HG02642 (cell line): Measurements from ENCODE around the gene NUCB2.
A peak's percentile ranks its signal among the peaks of the same experiment; 100 is the strongest.
"Not testable (repeated sequence)": the region's sequence is repeated elsewhere in the genome, so short reads cannot be mapped to it uniquely, and the experiment has no call there.

Experiments used
- ATAC-seq: cut with Tn5 transposase; IDR thresholded peaks from one replicate; pipeline ENCODE4 v1.9.1; 2021; ENCODE audit warnings: mild to moderate bottlenecking; ENCODE audit not compliant: unreplicated experiment, poor library complexity

The NUCB2 gene

GRCh38 chr11:17276236-17277023 is at the start of gene NUCB2:
Gene NUCB2, plus strand, starts transcription at chr11:17276739. Its CDS starts 18,585 bp downstream, at chr11:17295324.
- peak; percentile 99 for ATAC-seq

- not testable (repeated sequence) for ATAC-seq
Observed at GRCh38 chr11:17228186-17228925, 48.2 kb upstream of the NUCB2 start.

GRCh38 chr11:17229481-17230152 is 46.9 kb upstream of the NUCB2 start:
- no peak for ATAC-seq

- ATAC-seq = peak; percentile 93
Observed at GRCh38 chr11:17230867-17231851, 45.4 kb upstream of the NUCB2 start.

- no peak for ATAC-seq
Observed at GRCh38 chr11:17233101-17233500, 43.4 kb upstream of the NUCB2 start.

- ATAC-seq = no peak
Observed at GRCh38 chr11:17238377-17238776, 38.2 kb upstream of the NUCB2 start.

GRCh38 chr11:17239927-17240326 is 36.6 kb upstream of the NUCB2 start:
- ATAC-seq = not testable (repeated sequence)

GRCh38 chr11:17240780-17241179 is 35.8 kb upstream of the NUCB2 start:
- no peak for ATAC-seq

- ATAC-seq = not testable (repeated sequence)
Observed at GRCh38 chr11:17242954-17243353, 33.6 kb upstream of the NUCB2 start.

GRCh38 chr11:17244046-17244445 is 32.5 kb upstream of the NUCB2 start:
- ATAC-seq = peak; percentile 87

- no peak for ATAC-seq
Observed at GRCh38 chr11:17250561-17251350, 25.8 kb upstream of the NUCB2 start.

GRCh38 chr11:17252704-17253103 is 23.8 kb upstream of the NUCB2 start:
- no peak for ATAC-seq

- no peak for ATAC-seq
Observed at GRCh38 chr11:17256512-17256911, 20.0 kb upstream of the NUCB2 start.

GRCh38 chr11:17257196-17257595 is 19.3 kb upstream of the NUCB2 start:
- no peak for ATAC-seq

- no peak for ATAC-seq
Observed at GRCh38 chr11:17258670-17259069, 17.9 kb upstream of the NUCB2 start.

GRCh38 chr11:17259519-17259918 is 17.0 kb upstream of the NUCB2 start:
- no peak for ATAC-seq

GRCh38 chr11:17260020-17260419 is 16.5 kb upstream of the NUCB2 start:
- no peak for ATAC-seq

GRCh38 chr11:17263769-17264168 is 12.8 kb upstream of the NUCB2 start:
- ATAC-seq = no peak

- no peak for ATAC-seq
Observed at GRCh38 chr11:17266781-17267180, 9.8 kb upstream of the NUCB2 start.
